GM12875 (cell line): ENCODE data around the gene TYRP1.

Source experiments
- H3K4me3 ChIP-seq: one replicate; pipeline ENCODE4 v1.5.1; 2011; ENCODE audit warnings: low read depth, low read length, control low read depth
- CTCF ChIP-seq: IDR thresholded peaks from 2 replicates; pipeline ENCODE4 v1.5.1; 2011; ENCODE audit warnings: low read depth, mild to moderate bottlenecking, control low read depth, inconsistent platforms, low read length, moderate library complexity, borderline replicate concordance; ENCODE audit not compliant: insufficient read depth

The TYRP1 gene

GRCh38 chr9:12693141-12693540 is at the start of gene TYRP1:
Gene TYRP1 (plus strand): TSS chr9:12693385. CDS start chr9:12693997, 612 bp downstream.
- H3K4me3 ChIP-seq, result no peak within 1 kb of the TSS
- TF ChIP-seq CTCF, result no peak

GRCh38 chr9:12643686-12644085 is 49.5 kb upstream of the TYRP1 start:
- TF ChIP-seq CTCF, result no peak
- no peak overlapping the region for H3K4me3 ChIP-seq

- no peak for TF ChIP-seq CTCF
- H3K4me3 ChIP-seq, result no peak overlapping the region
Measured at GRCh38 chr9:12648925-12649324, 44.3 kb upstream of the TYRP1 start.

- no peak for TF ChIP-seq CTCF
- no peak overlapping the region for H3K4me3 ChIP-seq
Measured at GRCh38 chr9:12651125-12651524, 42.1 kb upstream of the TYRP1 start.

- no peak overlapping the region for H3K4me3 ChIP-seq
- TF ChIP-seq CTCF, result no peak
Measured at GRCh38 chr9:12652973-12653372, 40.2 kb upstream of the TYRP1 start.

- no peak for TF ChIP-seq CTCF
- no peak overlapping the region for H3K4me3 ChIP-seq
Measured at GRCh38 chr9:12656803-12657202, 36.4 kb upstream of the TYRP1 start.

- no peak for TF ChIP-seq CTCF
- no peak overlapping the region for H3K4me3 ChIP-seq
Measured at GRCh38 chr9:12657233-12657632, 36.0 kb upstream of the TYRP1 start.
